PC-3 (cell line): ENCODE measurements around the gene SENP1.

Source experiments
- CTCF ChIP-seq: fragments of 300-600 bp; sonication (generic); conservative IDR thresholded peaks from 2 replicates; pipeline ENCODE4 v1.5.1; 2017; ENCODE audit warnings: antibody characterized with exemption, low read depth, mild to moderate bottlenecking, low read length
- EZH2 ChIP-seq: fragments of 300-600 bp; sonication (generic); IDR thresholded peaks from one replicate; pipeline ENCODE4 v1.6.1; 2017; ENCODE audit warnings: antibody characterized with exemption, mild to moderate bottlenecking, low read length; ENCODE audit not compliant: unreplicated experiment
- EZH2phosphoT487 ChIP-seq: fragments of 300-600 bp; sonication (generic); IDR thresholded peaks from 2 replicates; pipeline ENCODE4 v1.6.1; 2018; ENCODE audit warnings: mild to moderate bottlenecking, antibody characterized with exemption, low read length, borderline replicate concordance

GRCh38 chr12:48043771-48044170 lies 62.1 kb downstream of the SENP1 start:
- no peak for TF ChIP-seq CTCF
- TF ChIP-seq EZH2phosphoT487, result no peak
- no peak for TF ChIP-seq EZH2
